ENCODE results near the gene CLIP1. TPM values are rescaled to one million over a fixed set of nuclear protein-coding genes. Genes with fewer than 3 reads are reported as not detected.

CLIP1 gene
- total and polyA plus RNA-seq, 4 donors = 26.6 to 93.7 (median 45.8) TPM

DNA sequence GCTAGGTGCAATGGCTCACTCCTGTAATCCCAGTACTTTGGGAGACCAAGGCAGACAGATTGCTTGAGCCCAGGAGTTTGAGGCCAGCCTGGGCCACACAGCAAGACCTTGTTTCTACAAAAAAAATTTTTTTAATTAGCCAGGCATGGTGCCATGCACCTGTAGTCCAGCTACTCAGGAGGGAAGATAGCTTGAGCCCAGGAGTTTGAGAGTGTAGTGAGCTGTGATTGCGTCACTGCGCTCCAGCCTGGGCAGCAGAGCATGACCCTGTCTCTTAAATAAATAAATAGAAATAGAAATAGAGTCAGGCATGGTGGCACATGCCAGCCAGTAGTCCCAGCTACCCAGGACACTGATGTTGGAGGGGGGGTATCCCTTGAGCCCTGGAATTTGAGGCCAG, 36.7 kb upstream of the CLIP1 start:
- TF ChIP-seq, protein P1, sequence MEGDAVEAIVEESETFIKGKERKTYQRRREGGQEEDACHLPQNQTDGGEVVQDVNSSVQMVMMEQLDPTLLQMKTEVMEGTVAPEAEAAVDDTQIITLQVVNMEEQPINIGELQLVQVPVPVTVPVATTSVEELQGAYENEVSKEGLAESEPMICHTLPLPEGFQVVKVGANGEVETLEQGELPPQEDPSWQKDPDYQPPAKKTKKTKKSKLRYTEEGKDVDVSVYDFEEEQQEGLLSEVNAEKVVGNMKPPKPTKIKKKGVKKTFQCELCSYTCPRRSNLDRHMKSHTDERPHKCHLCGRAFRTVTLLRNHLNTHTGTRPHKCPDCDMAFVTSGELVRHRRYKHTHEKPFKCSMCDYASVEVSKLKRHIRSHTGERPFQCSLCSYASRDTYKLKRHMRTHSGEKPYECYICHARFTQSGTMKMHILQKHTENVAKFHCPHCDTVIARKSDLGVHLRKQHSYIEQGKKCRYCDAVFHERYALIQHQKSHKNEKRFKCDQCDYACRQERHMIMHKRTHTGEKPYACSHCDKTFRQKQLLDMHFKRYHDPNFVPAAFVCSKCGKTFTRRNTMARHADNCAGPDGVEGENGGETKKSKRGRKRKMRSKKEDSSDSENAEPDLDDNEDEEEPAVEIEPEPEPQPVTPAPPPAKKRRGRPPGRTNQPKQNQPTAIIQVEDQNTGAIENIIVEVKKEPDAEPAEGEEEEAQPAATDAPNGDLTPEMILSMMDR (IDR thresholded peaks at IDR 0.05; ENCODE audit: control extremely low read depth, extremely low read depth) = no peak
- Histone ChIP-seq H3K4me3 (no peak overlapping the region), H3K4me1 (ENCODE audit: control insufficient read depth in 5 of 5, insufficient read depth in 5 of 5, low read length in 5 of 5) (no peaks in the 10 kb centered on the region), H3K9me3 (ENCODE audit: control insufficient read depth in 4 of 4, insufficient read depth in 3 of 4, low read length in 3 of 4) (no peaks in the 10 kb centered on the region), H3K27me3 (ENCODE audit: control insufficient read depth in 3 of 3, insufficient read depth in 3 of 3, low read length in 2 of 3) (no peaks in the 10 kb centered on the region), H3K36me3 (ENCODE audit: control insufficient read depth in 4 of 4, insufficient read depth in 4 of 4, low read length in 4 of 4) (no peaks in the 10 kb centered on the region), H3K27ac (ENCODE audit: low read depth in 1 of 2, low read length in 1 of 2) (no peak overlapping the region), H3K9ac (ENCODE audit: insufficient read depth in 1 of 2, low read length in 2 of 2) (no peak overlapping the region)
- WGBS, 2 donors = 82 to 92% methylated on average over 2 of the region's 2 CpGs
- ATAC-seq (ENCODE audit: insufficient read depth, low FRiP score) (no peak), DNase-seq (no peak)

DNA sequence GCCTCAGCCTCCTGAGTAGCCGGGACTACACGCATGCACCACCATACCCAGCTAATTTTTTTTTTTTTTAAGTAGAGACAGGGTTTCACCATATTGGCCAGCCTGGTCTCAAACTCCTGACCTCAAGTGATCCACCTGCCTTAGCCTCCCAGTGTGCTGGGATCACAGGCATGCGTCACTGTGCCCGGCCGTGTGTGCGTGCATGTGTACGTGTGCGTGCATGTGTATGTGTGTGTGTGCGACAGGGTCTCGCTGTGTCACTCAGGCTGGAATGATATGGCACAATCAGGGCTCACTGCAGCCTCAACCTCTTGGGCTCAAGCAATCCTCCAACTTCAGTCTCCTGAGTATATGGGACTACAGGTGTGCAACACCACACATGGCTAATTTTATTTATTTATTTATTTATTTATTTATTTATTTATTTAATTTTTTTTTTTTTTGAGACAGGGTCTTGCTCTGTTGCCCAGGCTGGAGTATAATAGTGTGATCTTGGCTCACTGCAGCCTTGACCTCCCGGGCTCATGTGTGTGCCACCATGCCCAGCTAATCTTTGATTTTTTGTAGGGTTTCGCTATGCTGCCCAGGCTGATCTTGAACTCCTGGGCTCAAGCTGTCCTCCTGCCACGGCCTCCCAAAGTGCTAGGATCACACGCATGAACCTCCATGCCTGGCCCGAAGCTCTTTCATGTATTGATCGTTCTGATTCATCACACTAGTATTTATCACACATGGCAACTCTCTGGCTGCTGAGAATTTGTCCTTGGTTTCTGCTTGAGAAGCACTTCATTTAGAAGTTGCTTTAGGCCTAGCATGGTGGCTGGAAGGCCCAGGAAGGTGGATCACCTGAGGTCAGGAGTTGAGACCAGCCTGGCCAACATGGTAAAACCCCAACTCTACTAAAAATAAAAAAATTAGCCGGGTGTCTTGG, 35.9 kb upstream of the CLIP1 start:
- Histone ChIP-seq H3K9ac (ENCODE audit: insufficient read depth in 1 of 2, low read length in 2 of 2) (no peak overlapping the region), H3K9me3 (ENCODE audit: control insufficient read depth in 4 of 4, insufficient read depth in 3 of 4, low read length in 3 of 4) (no peaks in the 10 kb centered on the region), H3K27me3 (ENCODE audit: control insufficient read depth in 3 of 3, insufficient read depth in 3 of 3, low read length in 2 of 3) (no peaks in the 10 kb centered on the region), H3K4me1 (ENCODE audit: control insufficient read depth in 5 of 5, insufficient read depth in 5 of 5, low read length in 5 of 5) (no peaks in the 10 kb centered on the region), H3K27ac (ENCODE audit: low read depth in 1 of 2, low read length in 1 of 2) (no peak overlapping the region), H3K4me3 (no peak overlapping the region), H3K36me3 (ENCODE audit: control insufficient read depth in 4 of 4, insufficient read depth in 4 of 4, low read length in 4 of 4) (no peaks in the 10 kb centered on the region)
- DNase-seq (no peak), ATAC-seq (ENCODE audit: insufficient read depth, low FRiP score) (no peak)
- TF ChIP-seq, protein P1 (IDR thresholded peaks at IDR 0.05; ENCODE audit: control extremely low read depth, extremely low read depth) = no peak
- WGBS, 2 donors = 95 to 96% methylated on average over 17 of the region's 17 CpGs

DNA sequence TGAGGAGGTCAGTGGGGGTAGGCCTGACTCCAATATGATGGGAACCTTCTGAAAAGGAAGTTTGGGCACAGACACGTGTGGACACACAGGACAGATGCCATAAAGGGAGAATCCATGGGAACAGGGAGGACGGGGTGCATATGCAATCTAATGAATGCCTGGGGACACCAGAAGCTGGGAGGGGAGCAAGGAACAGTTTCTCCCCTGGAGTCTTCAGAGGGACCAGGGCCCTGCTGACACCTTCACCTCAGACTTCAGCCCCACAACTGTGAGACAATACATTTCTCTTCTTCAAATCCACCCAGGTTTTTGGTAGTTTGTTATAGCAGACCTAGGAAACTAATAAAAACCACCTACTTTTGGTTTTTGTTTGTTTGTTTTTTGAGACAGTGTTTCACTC, 35.2 kb upstream of the CLIP1 start:
- 73 to 84% methylated on average over 2 of the region's 2 CpGs for WGBS, 2 donors
- TF ChIP-seq, protein P1 (IDR thresholded peaks at IDR 0.05; ENCODE audit: control extremely low read depth, extremely low read depth) = no peak
- Histone ChIP-seq H3K36me3 (ENCODE audit: control insufficient read depth in 4 of 4, insufficient read depth in 4 of 4, low read length in 4 of 4) (no peaks in the 10 kb centered on the region), H3K9ac (ENCODE audit: insufficient read depth in 1 of 2, low read length in 2 of 2) (no peak overlapping the region), H3K4me3 (no peak overlapping the region), H3K27ac (ENCODE audit: low read depth in 1 of 2, low read length in 1 of 2) (no peak overlapping the region), H3K4me1 (ENCODE audit: control insufficient read depth in 5 of 5, insufficient read depth in 5 of 5, low read length in 5 of 5) (no peaks in the 10 kb centered on the region), H3K27me3 (ENCODE audit: control insufficient read depth in 3 of 3, insufficient read depth in 3 of 3, low read length in 2 of 3) (no peaks in the 10 kb centered on the region), H3K9me3 (ENCODE audit: control insufficient read depth in 4 of 4, insufficient read depth in 3 of 4, low read length in 3 of 4) (no peaks in the 10 kb centered on the region)
- no peak for ATAC-seq (ENCODE audit: insufficient read depth, low FRiP score)
- no peak for DNase-seq

All from lung (tissue), 12 donors.